ENCODE measurements around the gene LMO1. TPM values are rescaled to one million over a fixed set of nuclear protein-coding genes. Genes with fewer than 3 reads are reported as not detected.

The LMO1 gene
- total RNA-seq, 4 donors from 2014 or later: not detected

GRCh38 chr11:8217136-8217535 lies 46.5 kb downstream of the LMO1 start:
- H3K4me3 ChIP-seq: no peak overlapping the region
- H3K4me1 ChIP-seq: no peaks in the 10 kb centered on the region
- no peaks in the 10 kb centered on the region for H3K36me3 ChIP-seq
- intact Hi-C loops (cut with DNase I; ENCODE audit: low total_unique reads): no loop called here
- no peak for DNase-seq
- no peaks in the 10 kb centered on the region for H3K9me3 ChIP-seq
- H3K27ac ChIP-seq: no peak overlapping the region
- no peaks in the 10 kb centered on the region for H3K27me3 ChIP-seq
- no peak for TF ChIP-seq CTCF (IDR thresholded peaks at IDR 0.05)
- TF ChIP-seq POLR2A (IDR thresholded peaks at IDR 0.05): no peak

- TF ChIP-seq POLR2A (IDR thresholded peaks at IDR 0.05) (no peak), CTCF (IDR thresholded peaks at IDR 0.05) (no peak)
- Histone ChIP-seq H3K27ac (no peak overlapping the region), H3K36me3 (no peaks in the 10 kb centered on the region), H3K9me3 (no peaks in the 10 kb centered on the region), H3K27me3 (no peaks in the 10 kb centered on the region), H3K4me3 (no peak overlapping the region), H3K4me1 (no peaks in the 10 kb centered on the region)
- no peak for DNase-seq
- intact Hi-C loops (cut with DNase I; ENCODE audit: low total_unique reads): no loop called here
Measured at GRCh38 chr11:8213376-8213775, 50.3 kb downstream of the LMO1 start.

GRCh38 chr11:8209208-8209807 lies 54.4 kb downstream of the LMO1 start:
- H3K4me3 ChIP-seq: no peak overlapping the region
- no peak overlapping the region for H3K27ac ChIP-seq
- no peaks in the 10 kb centered on the region for H3K4me1 ChIP-seq
- DNase-seq: no peak
- no peaks in the 10 kb centered on the region for H3K9me3 ChIP-seq
- no peak for TF ChIP-seq CTCF (IDR thresholded peaks at IDR 0.05)
- TF ChIP-seq POLR2A (IDR thresholded peaks at IDR 0.05): no peak
- H3K36me3 ChIP-seq: no peaks in the 10 kb centered on the region
- intact Hi-C loops (cut with DNase I; ENCODE audit: low total_unique reads): no loop called here
- no peaks in the 10 kb centered on the region for H3K27me3 ChIP-seq

GRCh38 chr11:8207080-8208000 lies 56.3 kb downstream of the LMO1 start:
- Histone ChIP-seq H3K4me1 (no peaks in the 10 kb centered on the region), H3K36me3 (no peaks in the 10 kb centered on the region), H3K4me3 (no peak overlapping the region), H3K27me3 (no peaks in the 10 kb centered on the region), H3K27ac (no peak overlapping the region), H3K9me3 (no peaks in the 10 kb centered on the region)
- intact Hi-C loops (cut with DNase I; ENCODE audit: low total_unique reads): no loop called here
- TF ChIP-seq POLR2A (IDR thresholded peaks at IDR 0.05): no peak
- TF ChIP-seq CTCF (IDR thresholded peaks at IDR 0.05): no peak
- DNase-seq: no peak
